HL-60 (cell line): Measurements from ENCODE around the gene CBLN4.

Experiments used
- DNase-seq, 2 experiments: peaks; one replicate each; pipeline ENCODE4 v3.0.0-alpha.2; 2010 to 2020; ENCODE audit warnings: low read depth in 1 of 2, low spot score in 1 of 2
- H3K27ac ChIP-seq: fragments of 250-450 bp; sonication (Bioruptor Pico); replicated peaks from 2 replicates; pipeline ENCODE4 v1.5.1; 2020; ENCODE audit warnings: mild to moderate bottlenecking, moderate library complexity
- H3K27me3 ChIP-seq: fragments of 250-450 bp; sonication (Bioruptor Pico); 2 replicates; pipeline ENCODE4 v1.5.1; 2021; ENCODE audit warnings: mild to moderate bottlenecking, moderate library complexity; ENCODE audit not compliant: insufficient read depth, poor library complexity, severe bottlenecking
- H3K4me3 ChIP-seq: replicated peaks from 2 replicates; pipeline ENCODE4 v1.5.1; 2011; ENCODE audit warnings: mild to moderate bottlenecking, control low read depth, low read length; ENCODE audit not compliant: insufficient read depth
- CTCF ChIP-seq: IDR thresholded peaks from one replicate; pipeline ENCODE4 v1.5.1; 2011; ENCODE audit warnings: low read length, control low read depth, inconsistent platforms; ENCODE audit not compliant: insufficient read depth
- GABPA ChIP-seq: IDR thresholded peaks from 2 replicates; pipeline ENCODE4 v1.6.1; 2012; ENCODE audit warnings: low read depth
- POLR2AphosphoS5 ChIP-seq: IDR thresholded peaks from 2 replicates; pipeline ENCODE4 v1.6.1; 2012; ENCODE audit warnings: low read depth
- REST ChIP-seq: IDR thresholded peaks from 2 replicates; pipeline ENCODE4 v1.6.1; 2012; ENCODE audit warnings: low read depth; ENCODE audit not compliant: insufficient replicate concordance
- SPI1 ChIP-seq: IDR thresholded peaks from 2 replicates; pipeline ENCODE4 v1.6.1; 2012; ENCODE audit warnings: low read depth, mild to moderate bottlenecking, borderline replicate concordance

Gene CBLN4

GRCh38 chr20:56004007-56004406, 1.3 kb downstream of the CBLN4 start:
- TF ChIP-seq SPI1 (no peak), POLR2AphosphoS5 (no peak), REST (peak; percentile 86)
- no peak overlapping the region for H3K27ac ChIP-seq
- peaks cover 14% of the 10 kb centered on the region for H3K27me3 ChIP-seq
- DNase-seq = no peak
- no peak overlapping the region for H3K4me3 ChIP-seq

- Histone ChIP-seq H3K27ac (no peak overlapping the region), H3K27me3 (peaks cover 14% of the 10 kb centered on the region), H3K4me3 (no peak overlapping the region)
- TF ChIP-seq REST (no peak), SPI1 (no peak), POLR2AphosphoS5 (no peak), CTCF (no peak), GABPA (no peak)
- no peak for DNase-seq
Measured at GRCh38 chr20:56002908-56003800, 2.2 kb downstream of the CBLN4 start.

GRCh38 chr20:56001890-56002289, 3.4 kb downstream of the CBLN4 start:
- TF ChIP-seq SPI1 = no peak
- no peak for TF ChIP-seq REST
- no peak for TF ChIP-seq CTCF
- no peak for TF ChIP-seq GABPA
- TF ChIP-seq POLR2AphosphoS5 = no peak
- DNase-seq = no peak
- peaks cover 14% of the 10 kb centered on the region for H3K27me3 ChIP-seq
- no peak overlapping the region for H3K27ac ChIP-seq
- no peak overlapping the region for H3K4me3 ChIP-seq
